Glutamatergic neuron (in vitro differentiated cells): ENCODE results near the gene RNU6-1. TPM values are rescaled to one million over a fixed set of nuclear protein-coding genes. Genes with fewer than 3 reads are reported as not detected.
A peak's percentile ranks its signal among the peaks of the same experiment; 100 is the strongest.

Experiments
- DNase-seq: peaks from one replicate; pipeline ENCODE4 v3.0.0; 2022
- H3K27ac Mint-ChIP-seq: one replicate; pipeline ENCODE4 v1.8.0; 2020; ENCODE audit warnings: mild to moderate bottlenecking, mixed read lengths, inconsistent platforms; ENCODE audit not compliant: unreplicated experiment
- H3K27me3 Mint-ChIP-seq: one replicate; pipeline ENCODE4 v1.8.0; 2020; ENCODE audit warnings: mild to moderate bottlenecking, moderate library complexity, mixed read lengths, inconsistent platforms; ENCODE audit not compliant: unreplicated experiment
- H3K36me3 Mint-ChIP-seq: one replicate; pipeline ENCODE4 v1.8.0; 2020; ENCODE audit warnings: mild to moderate bottlenecking, mixed read lengths, inconsistent platforms; ENCODE audit not compliant: unreplicated experiment
- H3K4me1 Mint-ChIP-seq: one replicate; pipeline ENCODE4 v1.8.0; 2020; ENCODE audit warnings: mild to moderate bottlenecking, low read depth, mixed read lengths, inconsistent platforms; ENCODE audit not compliant: unreplicated experiment
- H3K4me3 Mint-ChIP-seq: one replicate; pipeline ENCODE4 v1.8.0; 2020; ENCODE audit warnings: mild to moderate bottlenecking, mixed read lengths, inconsistent platforms; ENCODE audit not compliant: unreplicated experiment
- H3K9me3 Mint-ChIP-seq: one replicate; pipeline ENCODE4 v1.8.0; 2020; ENCODE audit warnings: mild to moderate bottlenecking, moderate library complexity, mixed read lengths, inconsistent platforms; ENCODE audit not compliant: unreplicated experiment
- total RNA-seq: library from RNA; stranded (reverse); fragmentation: NEBNext Ultra II Directional; extraction: Animal tissue kit (Norgen Biotek cat#: 25700); gene quantifications from one replicate; pipeline ENCODE4 v1.2.1, GENCODE V29; 2021; ENCODE audit not compliant: unreplicated experiment
- TF ChIP-seq, protein P1 (sequence below): fragments of 200-600 bp; sonication (generic); IDR thresholded peaks from one replicate; pipeline ENCODE4 v1.5.0; 2021; ENCODE audit not compliant: partially characterized antibody, unreplicated experiment

RNU6-1 gene
- total RNA-seq, 1 donor from 2014 or later: not detected

- DNase-seq: no peak
- Mint-ChIP-seq H3K4me1 (peaks cover 22% of the 10 kb centered on the region), H3K27me3 (peaks cover 43% of the 10 kb centered on the region), H3K36me3 (no peaks in the 10 kb centered on the region), H3K27ac (peak overlapping the region; percentile 1), H3K9me3 (peaks cover 20% of the 10 kb centered on the region), H3K4me3 (peak overlapping the region; percentile 96)
- TF ChIP-seq, protein P1, sequence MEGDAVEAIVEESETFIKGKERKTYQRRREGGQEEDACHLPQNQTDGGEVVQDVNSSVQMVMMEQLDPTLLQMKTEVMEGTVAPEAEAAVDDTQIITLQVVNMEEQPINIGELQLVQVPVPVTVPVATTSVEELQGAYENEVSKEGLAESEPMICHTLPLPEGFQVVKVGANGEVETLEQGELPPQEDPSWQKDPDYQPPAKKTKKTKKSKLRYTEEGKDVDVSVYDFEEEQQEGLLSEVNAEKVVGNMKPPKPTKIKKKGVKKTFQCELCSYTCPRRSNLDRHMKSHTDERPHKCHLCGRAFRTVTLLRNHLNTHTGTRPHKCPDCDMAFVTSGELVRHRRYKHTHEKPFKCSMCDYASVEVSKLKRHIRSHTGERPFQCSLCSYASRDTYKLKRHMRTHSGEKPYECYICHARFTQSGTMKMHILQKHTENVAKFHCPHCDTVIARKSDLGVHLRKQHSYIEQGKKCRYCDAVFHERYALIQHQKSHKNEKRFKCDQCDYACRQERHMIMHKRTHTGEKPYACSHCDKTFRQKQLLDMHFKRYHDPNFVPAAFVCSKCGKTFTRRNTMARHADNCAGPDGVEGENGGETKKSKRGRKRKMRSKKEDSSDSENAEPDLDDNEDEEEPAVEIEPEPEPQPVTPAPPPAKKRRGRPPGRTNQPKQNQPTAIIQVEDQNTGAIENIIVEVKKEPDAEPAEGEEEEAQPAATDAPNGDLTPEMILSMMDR: no peak
Measured at GRCh38 chr15:67824197-67824968, 15.5 kb downstream of the RNU6-1 start.

DNA sequence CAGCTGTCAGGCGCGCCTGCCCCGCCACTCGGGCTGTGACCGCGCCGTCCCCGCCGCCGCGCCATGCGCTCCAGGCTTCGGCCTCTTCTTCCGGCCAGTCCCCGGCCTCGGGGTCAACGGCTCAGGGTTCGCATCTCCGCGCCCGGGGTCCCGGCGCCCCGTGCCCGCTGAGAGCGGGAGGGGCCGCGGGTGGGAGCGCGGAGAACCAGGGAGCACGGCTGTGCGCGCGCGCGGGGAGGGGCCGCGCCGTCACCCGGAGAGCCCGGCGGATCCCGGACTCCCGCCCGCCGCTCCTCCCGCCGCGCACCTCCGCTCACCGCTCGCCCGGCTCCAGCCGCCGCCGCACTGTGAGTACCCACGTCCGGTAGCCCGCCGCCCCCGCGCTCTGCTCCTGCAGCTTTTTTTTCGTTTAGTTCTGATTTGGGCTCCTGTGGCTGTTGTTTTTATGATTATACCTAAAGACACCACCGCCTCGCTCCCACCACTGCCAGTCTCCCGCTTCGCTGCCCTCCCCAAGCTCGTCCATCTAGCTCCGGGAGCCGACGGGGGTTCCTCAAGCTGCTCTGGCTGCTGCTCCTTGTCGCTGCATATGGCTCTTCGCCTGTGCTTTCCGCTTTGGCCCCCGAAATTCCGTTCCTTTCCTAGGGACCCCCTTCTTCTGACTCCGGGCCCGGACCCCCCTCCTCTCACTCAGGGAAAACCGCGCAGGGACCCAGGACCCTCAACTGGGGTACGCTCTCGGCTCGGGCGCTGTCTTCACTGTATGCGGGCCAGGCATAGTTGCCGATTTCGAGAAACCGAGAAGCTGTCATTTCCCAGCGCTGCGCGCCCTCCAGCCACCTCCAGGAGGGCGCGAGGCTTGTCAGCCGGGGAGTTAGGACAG is 16.3 kb downstream of the RNU6-1 start:
- Mint-ChIP-seq H3K36me3 (no peaks in the 10 kb centered on the region), H3K4me1 (peaks cover 19% of the 10 kb centered on the region), H3K27me3 (peaks cover 41% of the 10 kb centered on the region), H3K4me3 (peak overlapping the region; percentile 96), H3K9me3 (peaks cover 18% of the 10 kb centered on the region), H3K27ac (peak overlapping the region; percentile 46)
- TF ChIP-seq, protein P1: no peak
- peak; percentile 54 for DNase-seq

DNA sequence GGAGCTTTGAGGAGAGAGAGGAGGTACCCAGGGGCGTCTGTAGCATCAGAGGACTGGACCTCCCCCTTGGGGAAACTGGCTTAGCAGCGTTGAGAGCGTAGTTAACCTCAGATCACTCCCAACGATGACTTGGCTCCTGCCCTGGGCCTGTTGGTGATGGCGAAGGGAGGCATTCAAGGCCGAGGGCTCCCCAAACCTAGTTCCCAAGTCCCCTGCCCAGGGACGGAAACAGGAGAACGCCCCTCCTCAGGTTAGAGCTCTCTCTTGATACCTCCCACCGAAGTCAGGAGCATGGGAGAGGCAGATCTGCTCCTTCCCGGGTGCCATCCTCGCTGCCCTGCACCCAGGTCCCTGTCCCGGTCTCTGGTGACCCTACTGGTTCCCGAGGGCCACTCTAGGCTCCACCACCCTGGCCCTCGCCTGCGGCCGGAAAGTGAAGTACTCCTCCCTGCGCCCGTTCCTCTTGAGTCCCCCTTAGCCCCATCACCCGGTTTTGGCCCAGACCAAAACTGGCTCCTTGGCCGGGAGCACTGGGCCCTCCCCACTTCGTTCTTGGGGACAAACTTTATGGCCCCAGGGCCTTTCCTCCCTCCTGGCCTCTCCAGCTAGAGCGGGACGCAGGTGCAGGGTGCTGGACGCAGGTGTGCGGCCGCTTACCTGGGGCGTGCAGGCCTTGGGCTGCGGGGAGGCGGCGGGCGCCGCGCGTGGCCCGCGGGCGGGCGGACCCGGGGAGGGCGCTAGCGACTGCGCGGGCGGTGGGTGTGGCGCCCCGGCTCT is 17.1 kb downstream of the RNU6-1 start:
- peaks cover 37% of the 10 kb centered on the region for H3K27me3 Mint-ChIP-seq
- DNase-seq: no peak
- peaks cover 5% of the 10 kb centered on the region for H3K36me3 Mint-ChIP-seq
- TF ChIP-seq, protein P1: no peak
- peaks cover 16% of the 10 kb centered on the region for H3K9me3 Mint-ChIP-seq
- H3K4me1 Mint-ChIP-seq: peaks cover 19% of the 10 kb centered on the region
- H3K27ac Mint-ChIP-seq: no peak overlapping the region
- H3K4me3 Mint-ChIP-seq: peak overlapping the region; percentile 82

GRCh38 chr15:67821784-67822440 is 17.9 kb downstream of the RNU6-1 start:
- peaks cover 37% of the 10 kb centered on the region for H3K27me3 Mint-ChIP-seq
- H3K9me3 Mint-ChIP-seq: peaks cover 16% of the 10 kb centered on the region
- peak overlapping the region; percentile 92 for H3K4me3 Mint-ChIP-seq
- peaks cover 19% of the 10 kb centered on the region for H3K4me1 Mint-ChIP-seq
- H3K27ac Mint-ChIP-seq: no peak overlapping the region
- H3K36me3 Mint-ChIP-seq: peaks cover 11% of the 10 kb centered on the region
- TF ChIP-seq, protein P1: no peak
- no peak for DNase-seq
